Measurements from ENCODE around the gene CCDC91. TPM values are rescaled to one million over a fixed set of nuclear protein-coding genes. Genes with fewer than 3 reads are reported as not detected.

CCDC91 gene
- total RNA-seq, 1 donor from 2014 or later, result 76.6 TPM

DNA sequence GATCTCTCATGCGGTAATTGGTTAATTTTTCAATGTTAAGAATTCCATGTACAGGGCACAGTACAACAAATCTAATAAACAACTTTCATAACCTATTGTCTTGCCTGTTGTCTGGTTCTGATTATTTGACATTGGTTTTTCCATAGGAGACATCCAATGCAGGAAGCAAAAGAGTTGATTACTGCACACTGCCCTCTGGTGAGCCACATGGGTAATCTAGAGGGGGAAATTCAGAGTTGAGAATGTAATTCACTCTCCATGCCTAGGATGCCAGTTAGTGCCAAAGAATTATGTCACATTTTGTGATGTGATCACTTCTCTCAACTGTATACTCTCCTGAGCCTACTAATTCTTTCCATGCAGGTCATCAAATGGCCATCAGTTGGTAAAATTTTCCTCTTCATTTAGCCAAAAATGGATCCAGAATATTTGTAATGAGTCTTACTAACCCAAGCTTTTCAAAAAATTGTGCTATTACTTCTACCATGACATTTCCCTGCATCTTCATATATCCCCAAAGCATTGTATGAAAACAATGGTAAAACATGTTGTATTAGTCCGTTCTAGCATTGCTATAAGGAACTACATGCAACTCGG is 17.7 kb upstream of the CCDC91 start:
- intact Hi-C loops (cut with DNase I), result no loop called here

DNA sequence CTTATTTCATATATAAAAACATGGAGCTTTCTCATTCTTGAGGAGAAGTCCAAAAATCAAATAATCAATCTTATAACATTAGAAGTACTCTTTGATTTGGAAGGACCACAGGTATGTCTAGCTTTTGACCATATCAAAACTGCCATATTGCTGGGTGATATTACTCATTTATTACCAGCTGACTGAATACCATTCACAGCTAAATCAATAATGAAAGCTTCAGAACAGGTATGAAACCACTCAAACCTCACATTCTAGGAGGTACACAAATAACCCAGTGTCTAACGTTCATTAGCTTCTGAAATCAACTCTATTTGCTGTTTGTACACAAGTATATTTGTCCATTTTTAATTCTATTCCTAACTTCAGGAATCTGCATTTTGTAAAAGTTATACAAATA is 16.8 kb upstream of the CCDC91 start:
- Histone ChIP-seq H3K36me3 (no peaks in the 10 kb centered on the region), H3K27me3 (no peaks in the 10 kb centered on the region), H3K4me3 (no peak overlapping the region), H3K27ac (no peak overlapping the region), H3K9me3 (no peaks in the 10 kb centered on the region), H3K4me1 (no peaks in the 10 kb centered on the region)
- intact Hi-C loops (cut with DNase I), result no loop called here
- no peak for DNase-seq (ENCODE audit: extremely low spot score in 2 of 2)
- TF ChIP-seq POLR2A (IDR thresholded peaks at IDR 0.05), result no peak
- TF ChIP-seq POLR2AphosphoS5 (IDR thresholded peaks at IDR 0.05; ENCODE audit: insufficient read depth in 1 of 2, low read depth in 1 of 2), result no peak
- TF ChIP-seq, protein P1, sequence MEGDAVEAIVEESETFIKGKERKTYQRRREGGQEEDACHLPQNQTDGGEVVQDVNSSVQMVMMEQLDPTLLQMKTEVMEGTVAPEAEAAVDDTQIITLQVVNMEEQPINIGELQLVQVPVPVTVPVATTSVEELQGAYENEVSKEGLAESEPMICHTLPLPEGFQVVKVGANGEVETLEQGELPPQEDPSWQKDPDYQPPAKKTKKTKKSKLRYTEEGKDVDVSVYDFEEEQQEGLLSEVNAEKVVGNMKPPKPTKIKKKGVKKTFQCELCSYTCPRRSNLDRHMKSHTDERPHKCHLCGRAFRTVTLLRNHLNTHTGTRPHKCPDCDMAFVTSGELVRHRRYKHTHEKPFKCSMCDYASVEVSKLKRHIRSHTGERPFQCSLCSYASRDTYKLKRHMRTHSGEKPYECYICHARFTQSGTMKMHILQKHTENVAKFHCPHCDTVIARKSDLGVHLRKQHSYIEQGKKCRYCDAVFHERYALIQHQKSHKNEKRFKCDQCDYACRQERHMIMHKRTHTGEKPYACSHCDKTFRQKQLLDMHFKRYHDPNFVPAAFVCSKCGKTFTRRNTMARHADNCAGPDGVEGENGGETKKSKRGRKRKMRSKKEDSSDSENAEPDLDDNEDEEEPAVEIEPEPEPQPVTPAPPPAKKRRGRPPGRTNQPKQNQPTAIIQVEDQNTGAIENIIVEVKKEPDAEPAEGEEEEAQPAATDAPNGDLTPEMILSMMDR (IDR thresholded peaks at IDR 0.05), result no peak

More for the DNA sequence above, 17.7 kb upstream of the CCDC91 start:
- Histone ChIP-seq H3K27ac (no peak overlapping the region), H3K27me3 (no peaks in the 10 kb centered on the region), H3K4me1 (no peaks in the 10 kb centered on the region), H3K4me3 (no peak overlapping the region), H3K36me3 (no peaks in the 10 kb centered on the region), H3K9me3 (no peaks in the 10 kb centered on the region)
- TF ChIP-seq POLR2AphosphoS5 (IDR thresholded peaks at IDR 0.05; ENCODE audit: insufficient read depth in 1 of 2, low read depth in 1 of 2) (peak in 1 of 2 donors; percentile 29), POLR2A (IDR thresholded peaks at IDR 0.05) (no peak)
- TF ChIP-seq, protein P1 (IDR thresholded peaks at IDR 0.05), result peak in 1 of 3 experiments; percentile 23
- no peak for DNase-seq (ENCODE audit: extremely low spot score in 2 of 2)

DNA sequence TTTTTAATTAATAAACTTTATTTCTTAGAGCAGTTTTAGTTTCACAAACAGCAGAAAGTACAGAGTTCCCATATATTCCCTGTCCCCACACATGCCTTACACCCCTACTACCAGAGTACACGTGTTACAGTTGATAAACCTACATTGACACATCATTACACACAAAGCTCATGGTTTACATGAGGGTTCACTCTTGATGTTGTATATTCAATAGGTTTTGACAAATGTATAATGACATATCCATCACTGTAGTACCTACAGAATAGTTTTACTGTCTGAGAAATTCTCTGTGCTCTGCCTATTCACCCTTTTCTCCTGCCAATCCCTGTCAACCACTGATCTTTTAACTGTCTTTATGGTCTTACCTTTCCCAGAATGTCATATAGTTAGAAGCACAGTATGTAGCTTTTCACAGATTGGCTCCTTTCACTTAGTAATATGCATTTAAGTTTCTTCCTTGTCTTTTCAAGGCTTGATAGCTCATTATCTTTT is 15.1 kb upstream of the CCDC91 start:
- TF ChIP-seq POLR2AphosphoS5 (IDR thresholded peaks at IDR 0.05; ENCODE audit: insufficient read depth in 1 of 2, low read depth in 1 of 2) (no peak), POLR2A (IDR thresholded peaks at IDR 0.05) (no peak)
- TF ChIP-seq, protein P1 (IDR thresholded peaks at IDR 0.05), result no peak
- intact Hi-C loops (cut with DNase I), result no loop called here

DNA sequence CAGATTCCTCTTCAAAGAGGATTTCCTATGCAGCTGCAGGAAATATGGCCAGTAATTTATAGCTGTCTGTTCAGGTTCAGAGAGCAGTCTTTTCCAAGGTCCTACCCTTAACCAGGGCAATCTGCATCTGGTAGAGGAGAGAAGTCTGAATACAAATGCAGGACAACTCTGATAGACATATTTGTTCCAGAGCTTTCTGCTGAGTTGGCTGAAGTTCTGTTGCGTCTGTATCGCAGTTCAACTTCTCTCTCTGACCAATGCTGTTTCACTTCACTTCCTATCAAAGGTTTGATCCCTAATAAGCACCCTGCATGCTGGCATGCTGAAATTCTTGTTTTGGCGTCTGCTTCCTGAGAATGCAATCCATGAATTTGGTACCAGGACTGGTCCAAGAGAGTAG is 14.0 kb upstream of the CCDC91 start:
- no peaks in the 10 kb centered on the region for H3K27me3 ChIP-seq
- intact Hi-C loops (cut with DNase I), result no loop called here
- H3K27ac ChIP-seq, result no peak overlapping the region
- H3K36me3 ChIP-seq, result no peaks in the 10 kb centered on the region
- no peak overlapping the region for H3K4me3 ChIP-seq
- H3K4me1 ChIP-seq, result no peaks in the 10 kb centered on the region
- TF ChIP-seq, protein P1 (IDR thresholded peaks at IDR 0.05), result no peak
- TF ChIP-seq POLR2AphosphoS5 (IDR thresholded peaks at IDR 0.05; ENCODE audit: insufficient read depth in 1 of 2, low read depth in 1 of 2) (no peak), POLR2A (IDR thresholded peaks at IDR 0.05) (no peak)
- DNase-seq (ENCODE audit: extremely low spot score in 2 of 2), result no peak
- H3K9me3 ChIP-seq, result no peaks in the 10 kb centered on the region

More for the DNA sequence above, 15.1 kb upstream of the CCDC91 start:
- Histone ChIP-seq H3K27ac (no peak overlapping the region), H3K4me3 (no peak overlapping the region), H3K4me1 (no peaks in the 10 kb centered on the region), H3K36me3 (no peaks in the 10 kb centered on the region), H3K27me3 (no peaks in the 10 kb centered on the region), H3K9me3 (no peaks in the 10 kb centered on the region)
- no peak for DNase-seq (ENCODE audit: extremely low spot score in 2 of 2)

DNA sequence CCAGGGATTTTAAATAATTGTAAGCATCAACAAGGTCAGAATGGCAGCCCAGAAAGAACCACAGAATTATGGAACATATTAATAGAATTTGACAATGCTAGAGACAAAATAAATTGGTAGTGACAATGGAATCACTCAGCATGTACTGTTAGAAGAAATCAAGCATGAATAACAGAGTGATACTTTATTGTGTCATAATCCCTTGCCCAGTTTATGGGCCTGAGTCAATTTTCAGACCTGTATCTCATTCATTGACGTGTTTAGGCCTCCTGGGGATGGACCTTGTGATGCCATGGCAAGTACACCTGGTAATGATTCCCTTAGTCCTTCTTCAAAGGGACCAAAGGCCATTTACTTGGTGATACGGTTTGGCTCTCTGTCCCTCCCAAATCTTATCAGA is 12.8 kb upstream of the CCDC91 start:
- Histone ChIP-seq H3K27ac (no peak overlapping the region), H3K4me3 (no peak overlapping the region), H3K36me3 (no peaks in the 10 kb centered on the region), H3K27me3 (no peaks in the 10 kb centered on the region), H3K4me1 (no peaks in the 10 kb centered on the region), H3K9me3 (no peaks in the 10 kb centered on the region)
- no peak for TF ChIP-seq POLR2AphosphoS5 (IDR thresholded peaks at IDR 0.05; ENCODE audit: insufficient read depth in 1 of 2, low read depth in 1 of 2)
- no peak for TF ChIP-seq POLR2A (IDR thresholded peaks at IDR 0.05)
- TF ChIP-seq, protein P1 (IDR thresholded peaks at IDR 0.05), result no peak
- no peak for DNase-seq (ENCODE audit: extremely low spot score in 2 of 2)
- intact Hi-C loops (cut with DNase I), result no loop called here

Measured in vagina (tissue), 2 donors.